HG03565 (cell line): ENCODE measurements around the gene PRRC2B.

ENCODE experiments used
- ATAC-seq: cut with Tn5 transposase; IDR thresholded peaks from one replicate; pipeline ENCODE4 v1.9.1; 2021; ENCODE audit warnings: mild to moderate bottlenecking, moderate library complexity; ENCODE audit not compliant: unreplicated experiment

PRRC2B gene

DNA sequence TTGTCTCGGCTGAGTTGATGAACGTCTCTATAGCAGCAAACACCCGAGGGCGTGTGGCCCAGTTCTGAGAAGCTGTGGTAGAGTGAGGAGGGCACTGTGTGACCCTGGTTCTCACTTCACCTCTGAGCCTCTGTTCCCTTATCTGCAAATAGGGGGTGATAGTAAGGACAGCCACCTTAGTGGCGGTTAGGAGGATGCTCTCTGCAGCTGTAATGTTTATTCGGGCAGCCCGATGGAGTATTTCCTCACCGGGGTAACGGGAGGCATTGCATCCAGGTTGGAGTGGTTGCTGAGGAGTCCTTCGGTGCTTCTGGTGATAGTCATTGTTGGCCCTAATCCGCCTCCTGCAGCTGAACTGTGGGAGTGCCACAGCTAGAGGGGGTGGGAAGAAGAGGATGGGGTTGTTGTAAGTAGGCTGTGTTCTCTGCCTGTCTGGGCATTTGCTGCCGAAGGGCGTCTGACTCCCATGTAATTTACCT, 13.9 kb downstream of the PRRC2B start:
- ATAC-seq = no peak

GRCh38 chr9:131409458-131409992, 15.6 kb downstream of the PRRC2B start:
- no peak for ATAC-seq

DNA sequence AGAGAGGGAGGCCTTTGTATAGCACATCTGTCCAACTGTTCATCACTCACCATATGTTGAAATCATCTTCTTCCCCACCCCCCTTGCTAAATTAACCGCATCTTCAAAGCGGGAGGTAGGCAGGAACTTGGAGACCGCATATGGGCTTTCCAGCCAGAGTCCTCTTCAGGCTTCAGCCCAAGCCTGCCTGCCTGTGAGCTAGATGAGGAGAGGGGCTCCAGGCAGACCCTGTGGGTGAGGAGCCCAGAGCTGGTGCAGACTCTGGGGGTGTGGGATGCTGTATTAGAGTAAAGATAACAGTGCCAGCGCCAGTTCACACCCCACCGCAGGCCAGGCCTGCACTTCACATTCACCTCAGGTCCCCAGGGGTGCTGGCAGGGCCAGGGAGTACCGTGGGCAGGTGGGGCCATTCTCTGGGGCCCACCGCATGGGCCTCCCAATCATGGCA, 16.2 kb downstream of the PRRC2B start:
- ATAC-seq = no peak

DNA sequence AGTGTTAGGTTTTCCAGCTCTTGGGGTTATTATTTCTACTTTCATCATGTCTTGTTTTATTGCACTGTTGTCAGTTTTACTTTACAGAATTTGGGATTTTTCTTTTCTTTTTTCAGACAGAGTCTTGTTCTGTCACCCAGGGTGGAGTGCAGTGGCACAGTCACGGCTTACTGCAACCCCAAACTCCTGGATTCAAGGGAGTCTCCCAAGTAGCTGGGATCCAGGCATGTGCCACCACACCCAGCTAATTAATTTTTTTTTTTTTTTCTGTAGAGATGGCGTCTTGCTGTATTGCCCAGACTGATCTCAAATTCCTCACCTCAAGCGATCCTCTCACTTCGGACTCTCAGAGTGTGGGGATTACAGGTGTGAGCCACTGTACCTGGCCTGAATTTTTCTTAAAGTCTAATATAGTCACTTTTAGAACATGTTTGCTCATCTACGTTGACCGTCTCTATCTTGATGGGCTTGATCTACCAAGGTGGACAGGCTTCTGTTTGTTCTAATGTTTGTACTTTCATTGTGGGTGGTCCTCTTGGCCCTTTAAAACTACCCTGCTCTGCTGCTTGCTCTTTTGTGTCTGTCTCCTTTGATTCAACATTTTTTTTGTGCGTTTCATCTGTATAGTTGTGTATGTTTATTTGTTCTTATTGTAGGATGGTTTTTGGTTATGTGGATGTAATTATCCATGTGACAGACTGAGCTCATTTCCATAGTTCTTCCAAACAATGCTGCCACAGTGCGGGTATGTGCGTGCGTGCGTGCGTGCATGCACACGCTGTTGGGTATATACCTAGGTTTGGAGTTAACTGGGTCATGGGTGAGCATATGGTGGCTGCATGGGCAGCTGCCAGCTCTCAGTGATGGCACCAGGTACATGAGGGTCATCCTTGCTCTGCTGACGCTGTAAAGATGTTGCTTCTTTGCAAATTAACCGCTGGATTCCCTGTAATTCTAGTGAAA, 18.1 kb downstream of the PRRC2B start:
- no peak for ATAC-seq

GRCh38 chr9:131416509-131416908, 22.6 kb downstream of the PRRC2B start:
- no peak for ATAC-seq

DNA sequence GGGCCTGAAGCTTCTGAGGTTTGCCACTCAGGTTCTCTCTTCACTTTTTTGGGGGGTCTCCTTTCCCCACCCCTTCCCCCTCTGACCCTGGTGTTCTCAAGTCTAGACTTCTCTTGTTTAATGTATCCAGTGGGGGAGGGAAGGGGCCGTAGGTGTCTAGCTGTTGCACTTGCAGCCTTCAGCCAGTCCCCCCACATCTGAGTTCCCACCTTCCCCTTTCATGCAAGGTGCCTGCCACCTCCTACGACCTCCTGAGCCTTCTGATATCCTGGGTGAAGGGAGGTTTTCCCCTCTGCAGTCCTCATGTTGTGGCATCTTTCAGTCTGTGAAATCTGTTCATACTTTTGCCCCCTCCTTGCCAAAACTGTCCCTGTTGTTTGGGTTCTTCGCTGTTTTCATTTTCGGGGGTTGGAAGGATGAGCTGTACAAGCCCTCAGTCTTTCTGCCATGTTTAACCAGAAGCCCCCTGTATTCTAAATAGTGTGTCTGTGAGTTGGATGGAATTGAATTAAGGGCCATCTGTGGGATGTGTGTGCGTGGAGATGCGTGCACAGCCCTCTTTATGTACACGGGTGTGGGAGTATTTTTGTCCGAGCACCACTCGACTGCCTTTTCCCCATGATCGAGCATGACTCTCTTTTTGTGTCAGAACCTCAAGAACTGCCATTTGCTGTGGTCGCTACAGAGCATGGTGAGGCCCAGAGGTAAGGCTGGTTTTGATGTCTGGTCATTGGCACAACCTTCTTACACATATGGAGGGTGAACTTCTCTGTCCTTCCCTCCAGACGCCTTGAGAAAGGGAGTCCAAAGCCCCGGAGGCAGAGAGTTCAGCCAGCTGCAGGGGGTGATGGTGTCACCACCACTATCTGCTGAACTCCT, 23.6 kb downstream of the PRRC2B start:
- ATAC-seq = no peak

GRCh38 chr9:131418143-131419025, 24.5 kb downstream of the PRRC2B start:
- ATAC-seq = no peak

DNA sequence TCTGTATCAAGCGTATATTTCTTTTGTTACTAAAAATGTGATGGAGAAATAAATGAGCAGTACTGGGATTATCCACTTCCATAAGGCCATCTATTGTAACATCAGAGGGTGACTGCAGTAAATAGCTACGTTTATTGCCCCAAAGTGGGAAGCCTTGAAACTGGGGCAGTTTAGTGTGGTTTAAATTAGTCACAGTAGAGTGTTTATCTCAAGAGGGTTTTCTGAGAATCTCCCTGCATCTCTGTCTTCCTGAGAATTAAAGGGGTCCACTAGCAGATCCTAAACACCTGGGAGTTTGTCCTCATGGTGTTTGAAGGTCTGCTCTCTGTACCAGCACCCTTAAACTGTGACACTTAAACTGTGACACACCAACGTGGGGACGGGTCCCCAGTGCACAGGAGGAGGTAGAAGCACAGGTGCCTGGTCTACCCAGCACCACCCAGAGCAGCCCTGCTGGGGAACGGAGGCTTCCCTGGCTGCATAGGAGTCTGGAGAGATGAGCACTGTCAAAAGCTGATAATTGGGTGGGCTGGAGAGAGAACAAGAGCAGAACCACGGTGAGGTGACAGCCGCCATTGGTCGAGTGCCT, 25.2 kb downstream of the PRRC2B start:
- ATAC-seq = no peak

DNA sequence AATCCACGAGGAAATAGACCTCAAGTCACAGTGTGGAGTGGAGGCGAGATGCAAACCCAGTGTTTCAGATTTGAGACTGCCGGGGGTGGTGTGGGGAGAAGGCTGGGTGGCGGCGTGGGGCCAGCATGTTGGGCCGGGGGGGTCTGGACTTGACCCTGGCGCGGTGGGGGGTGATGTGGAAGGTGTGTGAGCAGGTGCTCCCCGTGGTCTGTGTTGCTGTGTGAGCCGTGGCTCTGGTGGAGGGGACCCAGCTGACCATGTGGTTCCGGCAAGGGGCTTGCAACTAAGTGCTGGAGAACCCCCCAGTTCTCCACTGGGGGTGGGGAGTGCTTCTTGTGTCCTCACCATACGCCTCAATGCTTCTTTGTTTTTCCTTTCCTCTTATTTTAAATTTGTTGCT, 25.8 kb downstream of the PRRC2B start:
- ATAC-seq = no peak

- ATAC-seq = no peak
Observed at GRCh38 chr9:131420980-131421624, 27.2 kb downstream of the PRRC2B start.

DNA sequence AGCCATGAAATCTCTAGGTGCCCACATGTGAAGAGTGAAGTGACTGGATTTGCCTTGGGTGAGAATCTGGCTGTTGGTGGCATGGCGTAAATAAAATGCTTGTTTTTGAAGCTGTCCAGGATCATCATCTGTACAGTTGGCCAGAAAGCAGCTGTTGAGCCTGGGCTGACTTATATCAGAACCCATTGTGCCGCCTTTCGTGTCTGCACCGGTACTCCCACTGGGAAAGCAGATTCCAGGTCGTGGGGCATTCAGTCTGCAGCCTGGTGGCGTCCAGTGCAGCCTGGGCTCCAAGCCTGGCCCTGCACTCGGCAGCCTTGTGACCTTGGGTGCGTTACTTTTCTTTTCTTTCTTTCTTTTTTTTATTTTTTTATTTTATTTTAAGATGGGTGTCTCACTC, 27.8 kb downstream of the PRRC2B start:
- no peak for ATAC-seq

- ATAC-seq = no peak
Observed at GRCh38 chr9:131422241-131422792, 28.4 kb downstream of the PRRC2B start.

GRCh38 chr9:131423171-131423581, 29.3 kb downstream of the PRRC2B start:
- no peak for ATAC-seq

DNA sequence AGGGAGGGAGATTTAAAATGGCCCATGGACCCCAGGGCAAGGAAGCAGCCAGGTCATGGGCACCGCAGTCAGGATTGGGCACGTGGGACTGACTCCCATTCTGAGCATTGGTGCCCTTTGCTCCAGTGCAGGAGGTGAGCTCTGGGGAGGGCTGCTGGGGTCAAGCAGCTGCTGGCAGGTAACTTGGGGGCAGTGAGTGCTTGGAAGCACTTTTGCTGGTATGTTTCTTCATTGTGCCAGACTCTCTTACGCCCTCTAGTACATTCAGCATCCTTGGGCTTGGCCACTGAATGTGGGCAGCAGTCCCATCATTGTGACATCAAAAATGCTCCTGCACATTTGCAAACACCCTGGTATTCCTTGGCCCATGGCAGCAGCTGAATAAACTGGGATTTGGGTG, 32.7 kb downstream of the PRRC2B start:
- no peak for ATAC-seq

- no peak for ATAC-seq
Observed at GRCh38 chr9:131429121-131430012, 35.5 kb downstream of the PRRC2B start.

GRCh38 chr9:131432050-131432449, 38.2 kb downstream of the PRRC2B start:
- no peak for ATAC-seq

GRCh38 chr9:131432597-131433301, 38.9 kb downstream of the PRRC2B start:
- ATAC-seq = no peak
